Cardiac septum (tissue), 1 donor: ENCODE data around the gene SRSF4. TPM values are rescaled to one million over a fixed set of nuclear protein-coding genes. Genes with fewer than 3 reads are reported as not detected.
"Not testable (repeated sequence)": the region's sequence is repeated elsewhere in the genome, so short reads cannot be mapped to it uniquely, and the experiment has no call there.

ENCODE experiments used
- DNase-seq: peaks from one replicate; pipeline ENCODE4 v3.0.0-alpha.2; 2020; ENCODE audit warnings: low spot score
- intact Hi-C: fragments of 100-400 bp; cut with DNase I; formaldehyde crosslinking; loops from one replicate; pipeline ENCODE4 v1.14.0; 2022
- total RNA-seq: library from RNA; stranded (reverse); fragmentation: NEBNext Ultra II Directional; extraction: Animal tissue kit (Norgen Biotek cat#: 25700); gene quantifications from one replicate; pipeline ENCODE4 v1.2.1, GENCODE V29; 2021
- donor health status: DM: no; HTN: no; CAD: no.

Gene SRSF4
- total RNA-seq, 1 donor from 2014 or later = 54.8 TPM

DNA sequence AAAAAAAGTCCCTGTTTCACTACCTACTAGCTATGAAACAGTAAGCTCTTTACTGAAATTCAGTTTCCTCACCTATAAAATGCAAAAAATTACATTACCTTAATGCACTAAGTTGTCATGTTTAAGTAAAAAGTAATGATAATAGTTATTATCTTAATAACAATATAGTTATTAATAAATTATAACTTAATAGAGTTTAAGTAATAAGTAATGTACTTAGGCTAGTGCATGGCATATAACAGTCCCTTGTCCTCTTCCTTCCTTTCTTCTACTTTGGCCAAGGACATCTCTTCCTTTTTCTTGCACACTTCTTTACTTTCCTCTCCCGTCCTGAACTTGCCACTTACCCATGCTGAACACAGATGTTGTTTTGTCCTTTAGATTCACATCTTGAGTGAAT lies 67.0 kb downstream of the SRSF4 start:
- no peak for DNase-seq
- intact Hi-C loops = no loop called here

DNA sequence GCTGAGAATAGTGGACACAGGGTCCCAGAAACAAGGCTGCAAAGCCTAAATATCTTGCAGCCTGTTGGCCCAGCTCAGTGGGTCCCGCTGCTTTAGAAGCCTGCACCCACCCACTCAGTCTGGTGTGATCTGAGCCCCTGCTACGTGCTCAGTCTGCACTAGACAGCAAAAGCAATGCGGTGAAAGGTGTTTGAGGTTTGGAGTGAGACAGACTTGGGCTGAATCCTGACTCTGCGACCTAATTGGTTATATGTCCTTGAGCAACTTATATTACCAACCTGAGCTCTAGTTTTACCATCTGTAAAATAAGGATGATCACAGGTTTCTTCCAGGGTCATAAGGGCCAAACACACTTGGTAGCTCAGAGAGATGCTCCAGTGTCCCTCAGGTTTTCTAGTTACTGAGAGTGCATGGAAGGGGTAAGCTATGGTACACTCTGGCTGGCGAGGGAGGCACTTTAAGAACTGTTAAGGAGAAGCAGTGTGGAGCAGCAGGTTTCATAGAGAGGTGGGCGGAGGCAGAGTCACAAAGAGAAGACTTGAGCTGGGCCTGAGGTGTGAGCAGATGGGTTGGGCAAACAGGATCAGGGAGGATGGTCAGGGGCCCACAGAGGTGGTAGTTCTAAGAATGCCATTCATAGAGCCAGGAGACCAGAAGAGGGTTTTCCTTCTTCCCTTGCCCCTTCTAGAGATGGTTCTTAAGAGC lies 68.1 kb downstream of the SRSF4 start:
- intact Hi-C loops = no loop called here
- DNase-seq = no peak

DNA sequence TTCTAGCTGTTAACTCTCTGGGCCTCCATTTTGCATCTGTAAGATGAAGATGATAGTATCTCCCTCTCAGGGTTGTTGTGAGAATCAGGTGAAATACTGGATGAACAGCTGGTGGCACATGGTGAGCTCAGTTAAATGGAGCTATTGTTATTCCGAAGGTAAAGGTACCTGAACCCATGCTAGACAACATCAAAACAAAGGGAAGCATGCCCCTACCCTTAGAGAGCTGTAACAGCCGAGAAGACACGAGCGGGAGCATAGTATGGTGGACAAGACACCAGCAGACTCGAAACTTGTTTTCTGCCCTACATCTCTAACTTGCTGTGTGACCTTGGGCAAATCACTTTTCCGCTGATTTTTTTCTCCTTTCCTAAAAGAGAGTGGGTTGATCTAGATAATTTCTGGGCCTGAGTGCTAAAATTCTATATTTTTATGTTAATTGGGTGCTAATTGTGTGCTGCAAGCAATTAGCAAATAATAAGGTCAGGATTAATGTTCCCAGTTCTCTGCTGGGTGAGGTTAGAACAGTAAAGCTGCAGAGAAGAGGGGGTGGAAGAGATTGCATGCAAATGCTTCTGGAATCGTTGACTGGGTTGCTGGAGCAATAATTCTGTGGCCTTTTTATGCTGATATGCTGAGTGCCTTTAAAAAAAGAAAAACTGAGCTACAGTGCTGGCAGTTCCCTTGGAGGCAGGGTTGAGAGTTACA lies 68.8 kb downstream of the SRSF4 start:
- DNase-seq = no peak
- intact Hi-C loops = no loop called here

DNA sequence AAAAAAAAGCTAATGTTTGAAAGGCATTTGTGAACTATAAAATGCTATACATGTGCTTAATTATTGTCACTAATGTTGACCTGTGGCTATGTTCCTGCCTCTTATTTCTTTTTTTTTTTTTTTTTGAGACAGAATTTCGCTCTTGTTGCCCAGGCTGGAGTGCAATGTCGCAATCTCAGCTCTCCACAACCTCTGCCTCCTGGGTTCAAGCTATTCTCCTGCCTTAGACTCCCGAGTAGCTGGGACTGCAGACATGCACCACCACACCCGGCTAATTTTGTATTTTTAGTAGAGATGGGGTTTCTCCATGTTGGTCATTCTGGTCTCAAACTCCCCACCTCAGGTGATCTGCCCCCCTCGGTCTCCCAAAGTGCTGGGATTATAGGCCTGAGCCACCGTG lies 73.7 kb downstream of the SRSF4 start:
- DNase-seq, intact Hi-C loops: not testable (repeated sequence)

DNA sequence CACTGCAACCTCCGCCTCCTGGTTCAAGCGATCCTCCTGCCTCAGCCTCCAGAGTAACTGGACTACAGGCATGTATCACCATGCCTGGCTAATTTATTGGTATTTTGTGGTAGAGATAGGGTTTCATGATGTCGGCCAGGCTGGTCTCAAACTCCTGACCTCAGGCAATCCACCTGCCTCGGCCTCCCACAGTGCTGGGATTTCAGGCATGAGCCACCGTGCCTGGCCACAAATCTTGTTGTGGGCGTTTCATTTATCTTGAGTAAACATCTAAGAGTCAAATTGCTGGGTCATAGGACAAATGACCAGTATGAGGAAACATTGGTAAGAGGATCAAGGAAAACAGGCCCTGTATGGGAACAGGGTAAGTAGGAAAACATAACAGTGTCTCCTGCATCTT lies 75.9 kb downstream of the SRSF4 start:
- DNase-seq = no peak
- intact Hi-C loops = no loop called here

DNA sequence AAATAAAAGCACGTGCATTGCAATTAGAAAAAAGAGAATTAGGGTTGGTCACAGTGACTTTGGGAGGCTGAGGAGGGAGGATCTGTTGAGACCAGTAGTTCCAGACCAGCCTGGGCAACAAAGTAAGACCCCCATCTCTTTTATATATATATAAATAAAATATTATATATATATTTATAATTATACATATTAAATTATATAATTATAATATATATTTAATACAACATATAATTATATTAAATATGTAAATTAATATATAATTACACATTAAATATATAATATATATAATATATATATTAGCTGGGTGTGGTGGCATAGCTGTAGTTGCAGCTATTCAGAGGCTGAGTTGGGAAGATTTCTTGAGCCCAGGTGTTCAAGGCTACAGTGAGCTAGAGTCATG lies 81.2 kb downstream of the SRSF4 start:
- intact Hi-C loops = no loop called here
- no peak for DNase-seq

DNA sequence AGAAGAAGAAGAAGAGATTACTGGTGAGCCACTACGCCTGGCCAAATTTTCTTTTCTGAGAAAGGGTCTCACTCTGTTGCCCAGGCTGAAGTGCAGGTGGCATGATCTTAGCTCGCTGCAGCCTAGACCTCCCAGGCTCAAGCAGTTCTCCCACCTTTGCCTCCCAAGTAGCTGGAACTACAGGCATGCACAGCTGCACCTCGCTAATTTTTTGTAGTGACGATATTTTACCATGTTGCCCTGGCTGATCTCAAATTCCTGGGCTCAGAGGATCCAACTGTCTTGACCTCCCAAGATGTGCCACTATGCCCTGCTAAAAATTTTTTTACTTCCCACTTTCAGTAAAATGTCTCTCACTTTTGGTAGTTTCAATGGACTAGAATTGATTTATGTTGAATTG lies 82.4 kb downstream of the SRSF4 start:
- intact Hi-C loops = no loop called here
- no peak for DNase-seq

Other genes with a start within 250 kb of the SRSF4 start
- gene TMEM200B, start 58.0 kb downstream of the SRSF4 start, total RNA-seq = 2.1 TPM
- 29.9 TPM for gene MECR, start 49.0 kb upstream of the SRSF4 start, total RNA-seq
- gene PTPRU, start 54.6 kb upstream of the SRSF4 start, total RNA-seq = 6.6 TPM